ENCODE results near the gene PNMA6E. TPM values are rescaled to one million over a fixed set of nuclear protein-coding genes. Genes with fewer than 3 reads are reported as not detected.

Gene PNMA6E
- total and polyA plus RNA-seq, 4 donors = 0.08 TPM; not detected in 3

DNA sequence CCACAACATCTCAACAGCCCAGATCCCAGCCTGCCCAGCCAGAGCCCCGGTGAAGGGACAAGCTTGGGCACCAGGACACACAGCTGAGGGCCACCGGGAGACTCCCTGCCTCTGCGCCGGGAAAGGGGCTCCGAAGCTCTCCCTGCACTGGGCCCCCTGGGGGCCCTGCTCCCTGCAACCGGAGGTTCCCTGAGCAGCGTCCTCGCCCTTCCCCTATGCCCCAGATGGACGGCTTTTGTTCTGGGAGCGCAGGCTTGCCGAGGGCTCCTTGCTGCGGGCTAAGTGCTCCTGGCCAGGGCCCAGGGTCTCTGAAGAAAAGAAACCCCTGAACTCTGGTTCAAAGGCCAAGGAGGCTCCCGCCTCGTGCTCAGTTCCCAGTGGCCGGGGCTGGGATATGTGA lies 9.2 kb upstream of the PNMA6E start:
- no peak overlapping the region for H3K9ac ChIP-seq (ENCODE audit: insufficient read depth in 1 of 2, low read length in 2 of 2)
- peaks cover 0 to 5% (median 0%) of the 10 kb centered on the region in 5 donors for H3K4me1 ChIP-seq (ENCODE audit: control insufficient read depth in 5 of 5, insufficient read depth in 5 of 5, low read length in 5 of 5)
- H3K9me3 ChIP-seq (ENCODE audit: control insufficient read depth in 4 of 4, insufficient read depth in 3 of 4, low read length in 3 of 4) = no peaks in the 10 kb centered on the region
- no peaks in the 10 kb centered on the region for H3K36me3 ChIP-seq (ENCODE audit: control insufficient read depth in 4 of 4, insufficient read depth in 4 of 4, low read length in 4 of 4)
- no peak overlapping the region for H3K4me3 ChIP-seq
- no peak overlapping the region for H3K27ac ChIP-seq (ENCODE audit: low read depth in 1 of 2, low read length in 1 of 2)
- 84 to 89% methylated on average over 10 to 15 of the region's 15 CpGs for WGBS, 2 donors
- no peak for TF ChIP-seq CTCF (IDR thresholded peaks at IDR 0.05; ENCODE audit: control extremely low read depth, extremely low read depth)
- H3K27me3 ChIP-seq (ENCODE audit: control insufficient read depth in 3 of 3, insufficient read depth in 3 of 3, low read length in 2 of 3) = no peaks in the 10 kb centered on the region
- DNase-seq = no peak
- ATAC-seq (ENCODE audit: insufficient read depth, low FRiP score) = no peak

DNA sequence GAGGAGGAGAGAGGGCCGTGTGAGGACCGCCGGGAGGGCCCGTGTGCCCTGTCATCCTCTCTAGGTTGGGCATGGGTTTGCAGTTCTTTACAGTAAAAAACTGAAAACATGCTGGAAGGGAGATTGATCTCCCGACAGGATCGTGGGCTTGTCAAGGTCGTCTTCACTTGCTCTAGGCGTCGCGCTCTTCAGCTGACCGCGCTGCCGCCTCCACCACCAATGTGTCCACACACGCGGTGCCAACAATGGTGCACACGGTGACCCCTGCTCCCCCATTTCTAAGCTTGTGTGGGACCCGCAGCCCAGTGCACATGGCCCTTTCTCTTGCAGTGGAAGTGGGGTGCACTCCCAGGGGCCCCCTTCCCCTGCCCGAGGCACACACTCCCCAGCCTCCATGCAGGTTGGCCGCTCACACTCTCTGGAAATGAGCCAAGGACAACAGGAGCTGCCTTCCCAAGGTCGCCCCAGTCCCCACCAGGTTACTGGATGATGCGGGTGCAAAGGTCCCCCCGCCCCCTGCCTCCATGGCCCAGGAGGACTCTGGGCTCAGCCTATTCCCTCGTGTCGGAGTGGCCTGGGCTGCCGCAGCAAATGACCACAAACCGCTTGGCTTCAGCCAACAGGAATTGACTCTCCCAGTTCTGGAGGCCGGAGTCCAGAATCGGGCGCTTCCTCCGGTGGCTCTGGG lies 8.4 kb upstream of the PNMA6E start:
- WGBS, 2 donors = 87 to 95% methylated on average over 13 to 30 of the region's 30 CpGs
- no peak for TF ChIP-seq CTCF (IDR thresholded peaks at IDR 0.05; ENCODE audit: control extremely low read depth, extremely low read depth)

DNA sequence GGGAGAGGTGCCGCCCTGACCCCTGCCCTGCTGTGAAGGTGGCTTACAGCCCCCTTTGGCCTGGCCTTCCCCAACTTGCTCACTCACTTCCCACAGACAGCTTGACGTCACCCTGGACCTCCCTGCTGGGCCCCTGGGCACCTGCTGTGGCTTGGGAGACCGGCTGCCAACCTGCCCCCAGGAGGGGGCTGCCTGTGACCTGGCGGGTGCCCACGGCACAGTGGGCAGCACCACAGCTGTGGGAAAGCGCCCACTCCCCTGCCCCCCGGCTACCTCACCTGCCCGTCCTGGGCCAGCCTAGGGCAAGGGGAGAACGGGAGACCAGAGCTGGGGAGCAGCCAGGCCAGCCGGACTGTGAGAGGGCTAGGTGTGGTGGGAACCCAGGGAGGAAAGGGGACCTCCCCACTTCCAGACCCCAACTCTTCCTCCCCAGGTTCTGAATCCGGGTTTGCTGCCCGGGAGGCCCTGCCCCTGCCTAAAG lies 7.8 kb upstream of the PNMA6E start:
- Histone ChIP-seq H3K4me3 (no peak overlapping the region), H3K27me3 (ENCODE audit: control insufficient read depth in 3 of 3, insufficient read depth in 3 of 3, low read length in 2 of 3) (no peaks in the 10 kb centered on the region), H3K9ac (ENCODE audit: insufficient read depth in 1 of 2, low read length in 2 of 2) (no peak overlapping the region), H3K4me1 (ENCODE audit: control insufficient read depth in 5 of 5, insufficient read depth in 5 of 5, low read length in 5 of 5) (peaks cover 0 to 5% (median 0%) of the 10 kb centered on the region in 5 donors), H3K9me3 (ENCODE audit: control insufficient read depth in 4 of 4, insufficient read depth in 3 of 4, low read length in 3 of 4) (no peaks in the 10 kb centered on the region), H3K36me3 (ENCODE audit: control insufficient read depth in 4 of 4, insufficient read depth in 4 of 4, low read length in 4 of 4) (no peaks in the 10 kb centered on the region), H3K27ac (ENCODE audit: low read depth in 1 of 2, low read length in 1 of 2) (no peak overlapping the region)
- DNase-seq (no peak), ATAC-seq (ENCODE audit: insufficient read depth, low FRiP score) (no peak)
- WGBS, 2 donors = 80 to 85% methylated on average over 6 to 12 of the region's 12 CpGs
- no peak for TF ChIP-seq CTCF (IDR thresholded peaks at IDR 0.05; ENCODE audit: control extremely low read depth, extremely low read depth)

More for the DNA sequence above, 8.4 kb upstream of the PNMA6E start:
- ATAC-seq (ENCODE audit: insufficient read depth, low FRiP score) (no peak), DNase-seq (no peak)
- Histone ChIP-seq H3K4me3 (no peak overlapping the region), H3K27me3 (ENCODE audit: control insufficient read depth in 3 of 3, insufficient read depth in 3 of 3, low read length in 2 of 3) (no peaks in the 10 kb centered on the region), H3K27ac (ENCODE audit: low read depth in 1 of 2, low read length in 1 of 2) (no peak overlapping the region), H3K4me1 (ENCODE audit: control insufficient read depth in 5 of 5, insufficient read depth in 5 of 5, low read length in 5 of 5) (peaks cover 0 to 5% (median 0%) of the 10 kb centered on the region in 5 donors), H3K36me3 (ENCODE audit: control insufficient read depth in 4 of 4, insufficient read depth in 4 of 4, low read length in 4 of 4) (no peaks in the 10 kb centered on the region), H3K9me3 (ENCODE audit: control insufficient read depth in 4 of 4, insufficient read depth in 3 of 4, low read length in 3 of 4) (no peaks in the 10 kb centered on the region), H3K9ac (ENCODE audit: insufficient read depth in 1 of 2, low read length in 2 of 2) (no peak overlapping the region)
